HepG2 (cell line): ENCODE data around the gene TAP1. TPM values are rescaled to one million over a fixed set of nuclear protein-coding genes. Genes with fewer than 3 reads are reported as not detected.

Experiments used
- ATAC-seq: fragments of 200-7000 bp; cut with Tn5 transposase; 3 replicates; pipeline ENCODE4 v1.9.1; 2020; ENCODE audit warnings: mild to moderate bottlenecking, moderate library complexity
- BruUV-seq: library from RNA; stranded (reverse); fragments of 400-500 nt; replicated peaks from 2 replicates; lab custom pipeline; 2021; lab: Mats Ljungman, UMichigan
- CTCF ChIA-PET: fragments of 300-600 bp; formaldehyde crosslinking; extraction: SDS; loops from one replicate; lab custom pipeline; 2021; ENCODE audit warnings: low total read pairs, inconsistent platforms, low intra/inter-chr PET ratio; lab: Yijun Ruan, JAX
- POLR2A ChIA-PET: fragments of 350-600 bp; sonication (Branson Sonifier 250); formaldehyde crosslinking; loops from one replicate; lab custom pipeline; 2020; ENCODE audit warnings: antibody characterized with exemption, inconsistent platforms; lab: Yijun Ruan, JAX
- DNase-seq: peaks from one replicate; pipeline ENCODE4 v3.0.0-alpha.2; 2015; ENCODE audit warnings: low spot score
- FAIRE-seq: peaks from 3 replicates; lab custom pipeline; 2011; peaks lifted over from hg19 to GRCh38; lab: Jason Lieb, UNC
- H2AFZ ChIP-seq: one replicate; pipeline ENCODE4 v1.6.1; 2011; ENCODE audit warnings: low read length, inconsistent platforms
- H3K27ac ChIP-seq: fragments of 300-600 bp; 3 replicates; pipeline ENCODE4 v1.8.0; 2011; ENCODE audit warnings: mixed run types, mild to moderate bottlenecking, mixed read lengths, low read length, inconsistent platforms; ENCODE audit not compliant: insufficient read depth; ENCODE audit errors: extremely low read length
- H3K27me3 ChIP-seq, 2 experiments: fragments of 200-600 bp in 1 of 2; 2 replicates in 1 of 2; 3 replicates in 1 of 2; pipeline versions ENCODE4 v1.6.0 to v1.8.0; 2011; ENCODE audit warnings: low read length in 2 of 2, mild to moderate bottlenecking in 2 of 2, moderate library complexity in 2 of 2, inconsistent platforms in 1 of 2; ENCODE audit not compliant: insufficient read depth in 2 of 2, control insufficient read depth in 1 of 2
- H3K36me3 ChIP-seq, 2 experiments: fragments of 200-600 bp in 1 of 2; replicated peaks in 1 of 2; 2 replicates in 1 of 2; 3 replicates in 1 of 2; pipeline versions ENCODE4 v1.5.1 to v1.8.0; 2011; ENCODE audit warnings: low read length in 2 of 2, inconsistent platforms in 1 of 2; ENCODE audit not compliant: insufficient read depth in 2 of 2, control insufficient read depth in 1 of 2
- H3K4me1 ChIP-seq: 2 replicates; pipeline ENCODE4 v1.5.1; 2012; ENCODE audit warnings: low read length, inconsistent platforms; ENCODE audit not compliant: insufficient read depth
- H3K4me2 ChIP-seq: 2 replicates; pipeline ENCODE4 v1.6.0; 2011; ENCODE audit warnings: low read depth, low read length, inconsistent platforms
- H3K4me3 ChIP-seq, 3 experiments: fragments of 200-600 bp in 1 of 3; sonication (generic), shearing (Covaris generic) in 1 of 3; replicated peaks in 1 of 3; 2 replicates each; pipeline ENCODE4 v1.5.1; 2011 to 2016; ENCODE audit warnings: low read length in 3 of 3, inconsistent platforms in 2 of 3, low read depth in 2 of 3, mild to moderate bottlenecking in 2 of 3, control low read depth in 1 of 3, mixed read lengths in 1 of 3; ENCODE audit not compliant: insufficient read depth in 1 of 3
- H3K79me2 ChIP-seq: one replicate; pipeline ENCODE4 v1.6.1; 2011; ENCODE audit warnings: low read length, inconsistent platforms; ENCODE audit not compliant: insufficient read depth
- H3K9ac ChIP-seq: 2 replicates; pipeline ENCODE4 v1.6.0; 2011; ENCODE audit warnings: mild to moderate bottlenecking, low read depth, low read length, inconsistent platforms; ENCODE audit not compliant: insufficient read depth
- H3K9me3 ChIP-seq: 2 replicates; pipeline ENCODE4 v1.5.1; 2012; ENCODE audit warnings: mild to moderate bottlenecking, low read length
- H4K20me1 ChIP-seq: 2 replicates; pipeline ENCODE4 v1.6.0; 2011; ENCODE audit warnings: inconsistent platforms, mild to moderate bottlenecking, low read length, moderate library complexity; ENCODE audit not compliant: insufficient read depth
- CTCF ChIP-seq: sonication (generic); formaldehyde crosslinking; IDR thresholded peaks from 2 replicates; pipeline ENCODE4 v1.5.0; 2020; ENCODE audit warnings: mild to moderate bottlenecking, missing genetic modification reagents, moderate library complexity
- ELF3 ChIP-seq: IDR thresholded peaks from 2 replicates; pipeline ENCODE4 v1.6.1; 2016; ENCODE audit warnings: missing genetic modification reagents, missing compliant biosample characterization
- HNF1A ChIP-seq, 2 experiments: sonication (generic) in 1 of 2; formaldehyde crosslinking in 1 of 2; IDR thresholded peaks; 2 replicates each; pipeline versions ENCODE4 v1.4.0 to v1.6.1; 2016 to 2020; ENCODE audit warnings: borderline replicate concordance in 1 of 2, low read depth in 1 of 2, mild to moderate bottlenecking in 1 of 2, missing genetic modification reagents in 1 of 2
- KDM5B ChIP-seq: sonication (generic); formaldehyde crosslinking; IDR thresholded peaks from 2 replicates; pipeline ENCODE4 v1.4.0; 2020; ENCODE audit warnings: missing genetic modification reagents, mild to moderate bottlenecking, borderline replicate concordance
- KLF16 ChIP-seq, 2 experiments: sonication (generic) in 1 of 2; formaldehyde crosslinking in 1 of 2; IDR thresholded peaks; 2 replicates each; pipeline versions ENCODE4 v1.6.1 to v1.8.0; 2016 to 2023; ENCODE audit warnings: missing genetic modification reagents in 2 of 2, missing compliant biosample characterization in 1 of 2
- MIXL1 ChIP-seq: IDR thresholded peaks from 2 replicates; pipeline ENCODE4 v1.6.1; 2016
- RAD21 ChIP-seq: fragments of 450-650 bp; formaldehyde crosslinking; IDR thresholded peaks from 2 replicates; pipeline ENCODE4 v1.5.0; 2020; ENCODE audit warnings: mild to moderate bottlenecking
- SMC3 ChIP-seq: IDR thresholded peaks from 2 replicates; pipeline ENCODE4 v1.6.1; 2011; ENCODE audit warnings: low read length, improper control_type of control experiment
- STAG1 ChIP-seq: sonication (generic); formaldehyde crosslinking; IDR thresholded peaks from 2 replicates; pipeline ENCODE4 v1.4.0; 2020; ENCODE audit warnings: missing genetic modification reagents
- ZKSCAN1 ChIP-seq: fragments of 150-350 bp; IDR thresholded peaks from 2 replicates; pipeline ENCODE4 v1.6.1; 2014; ENCODE audit warnings: low read length
- WGBS: methylation state at CpG from one replicate; pipeline ENCODE4 v1.1.6; 2017; ENCODE audit warnings: low lambda C conversion rate; 5-methylcytosine and 5-hydroxymethylcytosine counted together
- in situ Hi-C: cut with HindIII; loops from 2 replicates; pipeline ENCODE4 v1.10.0; 2017; ENCODE audit warnings: low pct_unique_long_range_greater_than_20kb; ENCODE audit not compliant: extremely low pct_ligation_motif_present
- intact Hi-C: fragments of 100-400 bp; cut with micrococcal nuclease; formaldehyde crosslinking; loops from one replicate; pipeline ENCODE4 v1.10.0; 2022; ENCODE audit not compliant: unreplicated experiment
- polyA plus RNA-seq, 8 experiments: library from polyadenylated mRNA; depleted of rRNA in 3 of 8; stranded (reverse) in 7 of 8; unstranded in 1 of 8; fragments of >200 nt; fragmentation: Illumina TruSeq in 4 of 8; extraction: Trizol in 4 of 8; gene quantifications; 2 replicates each; pipeline versions ENCODE4 v1.2.1 to v1.2.3, GENCODE V29; 2011 to 2016; ENCODE audit warnings: low read depth in 4 of 8, missing spikeins in 1 of 8, mixed read lengths in 1 of 8; ENCODE audit not compliant: insufficient read depth in 1 of 8
- total RNA-seq, 5 experiments: library from RNA; depleted of rRNA; stranded (reverse); fragments of >200 nt; fragmentation: Illumina TruSeq; extraction: Trizol; gene quantifications; 2 replicates each; pipeline ENCODE4 v1.2.3, GENCODE V29; 2016; ENCODE audit warnings: low read depth in 1 of 5

Gene TAP1
- total and polyA plus RNA-seq, 2 of the 13 experiments (the other 11 are each of a cell fraction or from before 2014, with no cell fraction given), result 31.2 to 52.2 TPM

- intact Hi-C loops, result loop anchor here (1.0 to 5.0 kb wide), 3 partner anchors 62 to 100 kb away; partner anchors contain the start of gene BRD2
These were observed 32.3 kb upstream of the TAP1 start for GRCh38 chr6:32885698-32886286.

More at GRCh38 chr6:32885698-32886286, 32.3 kb upstream of the TAP1 start:
- H3K79me2 ChIP-seq, result no peaks in the 10 kb centered on the region
- H3K4me2 ChIP-seq, result no peak overlapping the region
- H3K9me3 ChIP-seq, result no peaks in the 10 kb centered on the region
- H3K27ac ChIP-seq, result no peak overlapping the region
- H3K36me3 ChIP-seq, result no peaks in the 10 kb centered on the region
- TF ChIP-seq ELF3 (CRISPR knock-in tag) (0 out of 2 replicates have a peak, but pooled peaks have one; percentile 19), STAG1 (peak; percentile 85), KDM5B (CRISPR knock-in tag) (no peak), RAD21 (CRISPR knock-in tag) (peak; percentile 67), ZKSCAN1 (no peak), MIXL1 (CRISPR knock-in tag) (0 out of 2 replicates have a peak, but pooled peaks have one; percentile 44), CTCF (peak; percentile 68), KLF16 (CRISPR knock-in tag; IDR thresholded peaks at IDR 0.05) (0 out of 4 replicates have a peak, but pooled peaks of 1 of the 2 experiments have one; percentile 37), SMC3 (peak; percentile 80), HNF1A (IDR thresholded peaks at IDR 0.05; ENCODE audit: low read depth) (no peak), HNF1A (CRISPR knock-in tag; IDR thresholded peaks at IDR 0.05; ENCODE audit: borderline replicate concordance) (no peak)
- H3K9ac ChIP-seq, result no peak overlapping the region
- DNase-seq (peak; percentile 77), FAIRE-seq (peak; percentile 73), ATAC-seq (peak; percentile 67)
- WGBS, result 23% methylated on average over 4 of the region's 4 CpGs
- no peak overlapping the region for H3K4me3 ChIP-seq
- in situ Hi-C loops, result loop anchor here (5.0 kb wide), 1 partner anchor 62 kb away; no protein-coding TSS in a partner anchor
- POLR2A ChIA-PET, result interaction anchor here (1.0 to 1.2 kb wide), 2 partner anchors 9 to 97 kb away, joined by 3 to 4 read pairs; no protein-coding TSS in a partner anchor
- CTCF ChIA-PET, result interaction anchor here (0.9 to 3.8 kb wide), 5 partner anchors 10 to 99 kb away, joined by 3 to 48 read pairs (median 14); partner anchors contain the start of gene HLA-DMA
- BruUV-seq, result no TSS peak
- H2AFZ ChIP-seq, result no peak overlapping the region
- H3K4me1 ChIP-seq, result no peaks in the 10 kb centered on the region
- peaks cover 0 to 36% of the 10 kb centered on the region in 2 experiments; a peak in 2 of 5 replicates for H3K27me3 ChIP-seq
- no peaks in the 10 kb centered on the region for H4K20me1 ChIP-seq
